HepG2 (cell line): Measurements from ENCODE around the gene CT55. TPM values are rescaled to one million over a fixed set of nuclear protein-coding genes. Genes with fewer than 3 reads are reported as not detected.

Experiments
- ATAC-seq: fragments of 200-7000 bp; cut with Tn5 transposase; 3 replicates; pipeline ENCODE4 v1.9.1; 2020; ENCODE audit warnings: mild to moderate bottlenecking, moderate library complexity
- BruUV-seq: library from RNA; stranded (reverse); fragments of 400-500 nt; replicated peaks from 2 replicates; lab custom pipeline; 2021; lab: Mats Ljungman, UMichigan
- CTCF ChIA-PET: fragments of 300-600 bp; formaldehyde crosslinking; extraction: SDS; loops from one replicate; lab custom pipeline; 2021; ENCODE audit warnings: low total read pairs, inconsistent platforms, low intra/inter-chr PET ratio; lab: Yijun Ruan, JAX
- POLR2A ChIA-PET: fragments of 350-600 bp; sonication (Branson Sonifier 250); formaldehyde crosslinking; loops from one replicate; lab custom pipeline; 2020; ENCODE audit warnings: antibody characterized with exemption, inconsistent platforms; lab: Yijun Ruan, JAX
- DNase-seq: peaks from one replicate; pipeline ENCODE4 v3.0.0-alpha.2; 2015; ENCODE audit warnings: low spot score
- FAIRE-seq: peaks from 3 replicates; lab custom pipeline; 2011; peaks lifted over from hg19 to GRCh38; lab: Jason Lieb, UNC
- H2AFZ ChIP-seq: one replicate; pipeline ENCODE4 v1.6.1; 2011; ENCODE audit warnings: low read length, inconsistent platforms
- H3K27ac ChIP-seq: fragments of 300-600 bp; 3 replicates; pipeline ENCODE4 v1.8.0; 2011; ENCODE audit warnings: mixed run types, mild to moderate bottlenecking, mixed read lengths, low read length, inconsistent platforms; ENCODE audit not compliant: insufficient read depth; ENCODE audit errors: extremely low read length
- H3K27me3 ChIP-seq, 2 experiments: fragments of 200-600 bp in 1 of 2; 2 replicates in 1 of 2; 3 replicates in 1 of 2; pipeline versions ENCODE4 v1.6.0 to v1.8.0; 2011; ENCODE audit warnings: low read length in 2 of 2, mild to moderate bottlenecking in 2 of 2, moderate library complexity in 2 of 2, inconsistent platforms in 1 of 2; ENCODE audit not compliant: insufficient read depth in 2 of 2, control insufficient read depth in 1 of 2
- H3K36me3 ChIP-seq, 2 experiments: fragments of 200-600 bp in 1 of 2; replicated peaks in 1 of 2; 2 replicates in 1 of 2; 3 replicates in 1 of 2; pipeline versions ENCODE4 v1.5.1 to v1.8.0; 2011; ENCODE audit warnings: low read length in 2 of 2, inconsistent platforms in 1 of 2; ENCODE audit not compliant: insufficient read depth in 2 of 2, control insufficient read depth in 1 of 2
- H3K4me1 ChIP-seq: 2 replicates; pipeline ENCODE4 v1.5.1; 2012; ENCODE audit warnings: low read length, inconsistent platforms; ENCODE audit not compliant: insufficient read depth
- H3K4me2 ChIP-seq: 2 replicates; pipeline ENCODE4 v1.6.0; 2011; ENCODE audit warnings: low read depth, low read length, inconsistent platforms
- H3K4me3 ChIP-seq, 3 experiments: fragments of 200-600 bp in 1 of 3; sonication (generic), shearing (Covaris generic) in 1 of 3; replicated peaks in 1 of 3; 2 replicates each; pipeline ENCODE4 v1.5.1; 2011 to 2016; ENCODE audit warnings: low read length in 3 of 3, inconsistent platforms in 2 of 3, low read depth in 2 of 3, mild to moderate bottlenecking in 2 of 3, control low read depth in 1 of 3, mixed read lengths in 1 of 3; ENCODE audit not compliant: insufficient read depth in 1 of 3
- H3K79me2 ChIP-seq: one replicate; pipeline ENCODE4 v1.6.1; 2011; ENCODE audit warnings: low read length, inconsistent platforms; ENCODE audit not compliant: insufficient read depth
- H3K9ac ChIP-seq: 2 replicates; pipeline ENCODE4 v1.6.0; 2011; ENCODE audit warnings: mild to moderate bottlenecking, low read depth, low read length, inconsistent platforms; ENCODE audit not compliant: insufficient read depth
- H3K9me3 ChIP-seq: 2 replicates; pipeline ENCODE4 v1.5.1; 2012; ENCODE audit warnings: mild to moderate bottlenecking, low read length
- H4K20me1 ChIP-seq: 2 replicates; pipeline ENCODE4 v1.6.0; 2011; ENCODE audit warnings: inconsistent platforms, mild to moderate bottlenecking, low read length, moderate library complexity; ENCODE audit not compliant: insufficient read depth
- GTF3A ChIP-seq: sonication (generic); formaldehyde crosslinking; conservative IDR thresholded peaks from 2 replicates; pipeline ENCODE4 v1.4.0; 2020; ENCODE audit warnings: mild to moderate bottlenecking, missing genetic modification reagents
- HDAC1 ChIP-seq: sonication (generic); formaldehyde crosslinking; IDR thresholded peaks from 2 replicates; pipeline ENCODE4 v1.5.1; 2020; ENCODE audit warnings: mild to moderate bottlenecking, missing genetic modification reagents
- MAFG ChIP-seq: sonication (generic); formaldehyde crosslinking; IDR thresholded peaks from 2 replicates; pipeline ENCODE4 v1.5.1; 2020; ENCODE audit warnings: mild to moderate bottlenecking, missing genetic modification reagents
- MED8 ChIP-seq: sonication (generic); formaldehyde crosslinking; IDR thresholded peaks from 2 replicates; pipeline ENCODE4 v1.8.1; 2023; ENCODE audit warnings: mild to moderate bottlenecking, missing genetic modification reagents; ENCODE audit not compliant: insufficient replicate concordance
- NR3C1 ChIP-seq: sonication (generic); formaldehyde crosslinking; IDR thresholded peaks from 2 replicates; pipeline ENCODE4 v1.4.0; 2020; ENCODE audit warnings: missing genetic modification reagents
- SMC3 ChIP-seq: IDR thresholded peaks from 2 replicates; pipeline ENCODE4 v1.6.1; 2011; ENCODE audit warnings: low read length, improper control_type of control experiment
- ZKSCAN5 ChIP-seq: sonication (generic); formaldehyde crosslinking; IDR thresholded peaks from 2 replicates; pipeline ENCODE4 v1.5.1; 2020; ENCODE audit warnings: mild to moderate bottlenecking, missing genetic modification reagents
- ZNF256 ChIP-seq: sonication (generic); formaldehyde crosslinking; conservative IDR thresholded peaks from 2 replicates; pipeline ENCODE4 v1.4.0; 2020; ENCODE audit warnings: missing genetic modification reagents
- ZNF33B ChIP-seq: sonication (generic); formaldehyde crosslinking; IDR thresholded peaks from 2 replicates; pipeline ENCODE4 v1.5.1; 2020; ENCODE audit warnings: mild to moderate bottlenecking, missing genetic modification reagents
- WGBS: methylation state at CpG from one replicate; pipeline ENCODE4 v1.1.6; 2017; ENCODE audit warnings: low lambda C conversion rate; 5-methylcytosine and 5-hydroxymethylcytosine counted together
- in situ Hi-C: cut with HindIII; loops from 2 replicates; pipeline ENCODE4 v1.10.0; 2017; ENCODE audit warnings: low pct_unique_long_range_greater_than_20kb; ENCODE audit not compliant: extremely low pct_ligation_motif_present
- intact Hi-C: fragments of 100-400 bp; cut with micrococcal nuclease; formaldehyde crosslinking; loops from one replicate; pipeline ENCODE4 v1.10.0; 2022; ENCODE audit not compliant: unreplicated experiment
- polyA plus RNA-seq, 8 experiments: library from polyadenylated mRNA; depleted of rRNA in 3 of 8; stranded (reverse) in 7 of 8; unstranded in 1 of 8; fragments of >200 nt; fragmentation: Illumina TruSeq in 4 of 8; extraction: Trizol in 4 of 8; gene quantifications; 2 replicates each; pipeline versions ENCODE4 v1.2.1 to v1.2.3, GENCODE V29; 2011 to 2016; ENCODE audit warnings: low read depth in 4 of 8, missing spikeins in 1 of 8, mixed read lengths in 1 of 8; ENCODE audit not compliant: insufficient read depth in 1 of 8
- total RNA-seq, 5 experiments: library from RNA; depleted of rRNA; stranded (reverse); fragments of >200 nt; fragmentation: Illumina TruSeq; extraction: Trizol; gene quantifications; 2 replicates each; pipeline ENCODE4 v1.2.3, GENCODE V29; 2016; ENCODE audit warnings: low read depth in 1 of 5
- TF ChIP-seq, protein P1 (sequence below), 2 experiments: sonication (generic) in 1 of 2; formaldehyde crosslinking in 1 of 2; IDR thresholded peaks; 2 replicates each; pipeline versions ENCODE4 v1.4.0 to v1.6.1; 2016 to 2020; ENCODE audit warnings: borderline replicate concordance in 1 of 2, low read depth in 1 of 2, mild to moderate bottlenecking in 1 of 2, missing genetic modification reagents in 1 of 2
- TF ChIP-seq, protein P2 (sequence below): sonication (generic); formaldehyde crosslinking; IDR thresholded peaks from 2 replicates; pipeline ENCODE4 v1.8.1; 2023; ENCODE audit warnings: mild to moderate bottlenecking, moderate library complexity, missing genetic modification reagents
- TF ChIP-seq, protein P3 (sequence below): IDR thresholded peaks from 2 replicates; pipeline ENCODE4 v1.6.1; 2016; ENCODE audit warnings: low read depth
- TF ChIP-seq, protein P4 (sequence below): sonication (generic); formaldehyde crosslinking; IDR thresholded peaks from 2 replicates; pipeline ENCODE4 v1.5.0; 2020; ENCODE audit warnings: mild to moderate bottlenecking, missing genetic modification reagents, moderate library complexity

The CT55 gene
- total and polyA plus RNA-seq, 2 of the 13 experiments (the other 11 are each of a cell fraction or from before 2014, with no cell fraction given) = 0.08 to 0.15 TPM

DNA sequence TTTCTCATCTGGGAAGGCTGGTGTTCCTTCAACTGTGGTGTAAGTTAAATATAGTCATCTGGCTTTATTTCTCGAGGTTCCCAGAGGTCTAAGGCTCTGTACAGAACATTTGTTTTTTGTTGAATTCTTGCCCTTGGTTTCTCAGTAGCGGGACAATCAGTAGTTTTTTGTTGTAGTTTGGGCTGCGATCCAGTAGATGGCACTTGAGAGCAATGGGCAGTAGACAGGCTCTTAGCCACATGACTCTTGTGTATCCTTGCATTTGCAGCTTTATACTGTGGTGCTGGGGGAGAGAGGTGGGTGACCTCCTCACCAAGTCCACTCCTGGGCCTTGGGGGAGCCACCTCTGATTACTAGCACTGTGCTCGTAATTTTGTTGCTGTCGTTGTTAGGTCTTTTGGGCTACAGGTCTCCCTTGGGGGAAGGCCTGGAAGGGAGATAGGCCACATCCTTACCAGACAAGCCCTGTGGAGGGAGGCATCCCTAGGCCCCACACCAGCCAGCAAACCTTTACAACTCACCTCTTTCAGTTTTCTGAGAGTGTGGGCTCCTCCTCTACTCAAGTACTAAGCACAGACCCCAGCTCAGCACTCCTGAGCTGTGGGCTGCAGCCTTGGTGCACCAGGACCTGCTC is 59.0 kb downstream of the CT55 start:
- intact Hi-C loops = no loop called here
- ATAC-seq = peak; percentile 66
- ChIA-PET POLR2A (no interaction called here), CTCF (interaction anchor here (1.1 kb wide), 1 partner anchor 74 kb away, joined by 6 read pairs; no protein-coding TSS in a partner anchor)
- 4% methylated on average over 3 of the region's 5 CpGs for whole genome bisulfite sequencing
- Histone ChIP-seq H3K36me3 (no peaks in the 10 kb centered on the region), H3K9me3 (no peaks in the 10 kb centered on the region), H3K79me2 (no peaks in the 10 kb centered on the region), H3K4me3 (no peak overlapping the region), H4K20me1 (no peaks in the 10 kb centered on the region), H3K4me2 (no peak overlapping the region), H3K27ac (no peak overlapping the region), H2AFZ (no peak overlapping the region), H3K4me1 (no peaks in the 10 kb centered on the region), H3K27me3 (no peaks in the 10 kb centered on the region), H3K9ac (no peak overlapping the region)
- BruUV-seq = no TSS peak
- no peak for DNase-seq
- in situ Hi-C loops = no loop called here
- peak; percentile 12 for FAIRE-seq
- no peak for TF ChIP-seq HDAC1 (CRISPR knock-in tag)
- TF ChIP-seq MAFG (CRISPR knock-in tag) = no peak
- TF ChIP-seq NR3C1 = no peak
- peak; percentile 54 for TF ChIP-seq SMC3
- TF ChIP-seq ZNF33B = no peak
- TF ChIP-seq, protein P1, sequence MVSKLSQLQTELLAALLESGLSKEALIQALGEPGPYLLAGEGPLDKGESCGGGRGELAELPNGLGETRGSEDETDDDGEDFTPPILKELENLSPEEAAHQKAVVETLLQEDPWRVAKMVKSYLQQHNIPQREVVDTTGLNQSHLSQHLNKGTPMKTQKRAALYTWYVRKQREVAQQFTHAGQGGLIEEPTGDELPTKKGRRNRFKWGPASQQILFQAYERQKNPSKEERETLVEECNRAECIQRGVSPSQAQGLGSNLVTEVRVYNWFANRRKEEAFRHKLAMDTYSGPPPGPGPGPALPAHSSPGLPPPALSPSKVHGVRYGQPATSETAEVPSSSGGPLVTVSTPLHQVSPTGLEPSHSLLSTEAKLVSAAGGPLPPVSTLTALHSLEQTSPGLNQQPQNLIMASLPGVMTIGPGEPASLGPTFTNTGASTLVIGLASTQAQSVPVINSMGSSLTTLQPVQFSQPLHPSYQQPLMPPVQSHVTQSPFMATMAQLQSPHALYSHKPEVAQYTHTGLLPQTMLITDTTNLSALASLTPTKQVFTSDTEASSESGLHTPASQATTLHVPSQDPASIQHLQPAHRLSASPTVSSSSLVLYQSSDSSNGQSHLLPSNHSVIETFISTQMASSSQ (IDR thresholded peaks at IDR 0.05; ENCODE audit: low read depth) = no peak
- TF ChIP-seq, protein P1 (CRISPR knock-in tag; IDR thresholded peaks at IDR 0.05; ENCODE audit: borderline replicate concordance) = no peak
- TF ChIP-seq ZNF256 = 0 out of 2 replicates have a peak, but pooled peaks have one; percentile 70
- TF ChIP-seq, protein P2, sequence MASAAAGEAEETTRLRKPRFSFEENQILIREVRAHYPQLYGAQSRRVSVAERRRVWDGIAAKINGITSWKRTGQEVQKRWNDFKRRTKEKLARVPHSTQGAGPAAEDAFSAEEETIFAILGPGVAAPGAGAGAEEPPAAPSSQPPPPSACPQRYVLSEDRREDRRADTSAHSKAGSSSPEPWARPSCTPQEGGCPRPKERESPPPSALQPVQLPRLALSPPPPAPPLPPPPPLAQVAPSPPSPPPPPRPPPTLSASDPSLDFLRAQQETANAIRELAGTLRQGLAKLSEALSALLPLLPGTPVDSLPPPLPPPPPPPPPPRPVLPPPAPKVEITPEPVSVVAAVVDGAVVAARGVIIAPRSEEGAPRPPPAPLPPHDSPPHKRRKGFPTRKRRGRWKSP = no peak
- TF ChIP-seq, protein P3, sequence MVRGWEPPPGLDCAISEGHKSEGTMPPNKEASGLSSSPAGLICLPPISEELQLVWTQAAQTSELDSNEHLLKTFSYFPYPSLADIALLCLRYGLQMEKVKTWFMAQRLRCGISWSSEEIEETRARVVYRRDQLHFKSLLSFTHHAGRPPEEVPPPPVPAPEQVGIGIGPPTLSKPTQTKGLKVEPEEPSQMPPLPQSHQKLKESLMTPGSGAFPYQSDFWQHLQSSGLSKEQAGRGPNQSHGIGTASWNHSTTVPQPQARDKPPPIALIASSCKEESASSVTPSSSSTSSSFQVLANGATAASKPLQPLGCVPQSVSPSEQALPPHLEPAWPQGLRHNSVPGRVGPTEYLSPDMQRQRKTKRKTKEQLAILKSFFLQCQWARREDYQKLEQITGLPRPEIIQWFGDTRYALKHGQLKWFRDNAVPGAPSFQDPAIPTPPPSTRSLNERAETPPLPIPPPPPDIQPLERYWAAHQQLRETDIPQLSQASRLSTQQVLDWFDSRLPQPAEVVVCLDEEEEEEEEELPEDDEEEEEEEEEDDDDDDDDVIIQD = no peak
- TF ChIP-seq MED8 = no peak
- TF ChIP-seq, protein P4, sequence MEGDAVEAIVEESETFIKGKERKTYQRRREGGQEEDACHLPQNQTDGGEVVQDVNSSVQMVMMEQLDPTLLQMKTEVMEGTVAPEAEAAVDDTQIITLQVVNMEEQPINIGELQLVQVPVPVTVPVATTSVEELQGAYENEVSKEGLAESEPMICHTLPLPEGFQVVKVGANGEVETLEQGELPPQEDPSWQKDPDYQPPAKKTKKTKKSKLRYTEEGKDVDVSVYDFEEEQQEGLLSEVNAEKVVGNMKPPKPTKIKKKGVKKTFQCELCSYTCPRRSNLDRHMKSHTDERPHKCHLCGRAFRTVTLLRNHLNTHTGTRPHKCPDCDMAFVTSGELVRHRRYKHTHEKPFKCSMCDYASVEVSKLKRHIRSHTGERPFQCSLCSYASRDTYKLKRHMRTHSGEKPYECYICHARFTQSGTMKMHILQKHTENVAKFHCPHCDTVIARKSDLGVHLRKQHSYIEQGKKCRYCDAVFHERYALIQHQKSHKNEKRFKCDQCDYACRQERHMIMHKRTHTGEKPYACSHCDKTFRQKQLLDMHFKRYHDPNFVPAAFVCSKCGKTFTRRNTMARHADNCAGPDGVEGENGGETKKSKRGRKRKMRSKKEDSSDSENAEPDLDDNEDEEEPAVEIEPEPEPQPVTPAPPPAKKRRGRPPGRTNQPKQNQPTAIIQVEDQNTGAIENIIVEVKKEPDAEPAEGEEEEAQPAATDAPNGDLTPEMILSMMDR (CRISPR knock-in tag) = peak; percentile 63
- no peak for TF ChIP-seq GTF3A (CRISPR knock-in tag)
- no peak for TF ChIP-seq ZKSCAN5 (CRISPR knock-in tag)
